ENCODE data around the gene DLEC1.
"Not testable (repeated sequence)": the region's sequence is repeated elsewhere in the genome, so short reads cannot be mapped to it uniquely, and the experiment has no call there.

DLEC1 gene

DNA sequence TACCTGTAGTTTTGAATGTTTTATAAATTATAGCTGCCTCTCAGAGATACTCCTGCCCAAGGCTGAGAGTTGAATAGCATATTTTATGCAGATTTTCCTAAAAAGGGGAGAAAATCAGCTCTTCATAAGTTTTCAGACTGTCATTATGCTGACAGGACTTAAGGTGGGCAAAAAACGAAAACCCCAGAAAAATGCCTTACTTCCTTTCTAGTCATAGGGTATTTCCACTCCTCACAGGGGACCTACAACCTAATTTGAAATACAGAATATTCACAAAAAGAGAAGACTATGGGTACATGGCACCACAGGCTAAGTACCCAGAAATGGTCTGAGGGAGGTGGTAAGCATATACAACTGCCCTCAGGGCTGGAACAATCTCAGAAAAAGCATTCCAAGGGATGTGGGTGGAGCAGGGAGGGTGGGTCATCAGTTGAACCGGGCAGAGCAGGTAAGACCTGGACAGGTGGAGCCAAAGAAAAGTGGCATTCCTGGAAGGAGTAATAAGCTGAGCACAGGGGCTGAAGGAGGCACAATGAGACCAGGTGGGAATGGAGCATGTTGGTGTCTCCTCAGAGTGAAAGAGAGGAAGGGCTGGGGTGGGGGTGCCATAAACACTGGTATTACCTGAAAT is 115.7 kb downstream of the DLEC1 start:
- no peaks in the 10 kb centered on the region for H3K27me3 Mint-ChIP-seq
- no peaks in the 10 kb centered on the region for H3K9me3 Mint-ChIP-seq (ENCODE audit: low read depth)
- H3K4me3 Mint-ChIP-seq = peak overlapping the region; percentile 1
- H3K27ac Mint-ChIP-seq = peak overlapping the region; percentile 34
- H3K36me3 Mint-ChIP-seq = no peaks in the 10 kb centered on the region
- H3K4me1 Mint-ChIP-seq (ENCODE audit: low read depth) = peaks cover 32% of the 10 kb centered on the region

DNA sequence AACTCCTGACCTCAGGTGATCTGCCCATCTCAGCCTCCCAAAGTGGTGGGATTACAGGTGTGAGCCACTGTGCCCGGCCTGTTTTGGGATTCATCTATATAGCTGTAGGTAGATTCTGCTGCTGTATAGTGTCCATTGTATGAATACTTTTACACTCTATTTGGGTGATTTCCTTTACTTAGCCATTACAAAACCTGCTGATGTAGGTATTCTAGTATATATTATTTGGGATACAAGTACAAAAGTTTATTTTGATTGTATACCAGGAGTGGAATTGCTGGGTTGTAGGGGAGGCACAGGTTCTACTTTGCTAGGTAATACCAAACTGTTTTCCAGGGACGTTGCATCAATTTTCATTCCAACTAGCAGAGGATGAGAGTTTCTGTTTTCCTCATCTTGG is 116.8 kb downstream of the DLEC1 start:
- peaks cover 29% of the 10 kb centered on the region for H3K4me1 Mint-ChIP-seq (ENCODE audit: low read depth)
- H3K36me3 Mint-ChIP-seq = no peaks in the 10 kb centered on the region
- H3K27ac Mint-ChIP-seq = no peak overlapping the region
- H3K27me3 Mint-ChIP-seq = no peaks in the 10 kb centered on the region
- no peak overlapping the region for H3K4me3 Mint-ChIP-seq
- no peaks in the 10 kb centered on the region for H3K9me3 Mint-ChIP-seq (ENCODE audit: low read depth)

DNA sequence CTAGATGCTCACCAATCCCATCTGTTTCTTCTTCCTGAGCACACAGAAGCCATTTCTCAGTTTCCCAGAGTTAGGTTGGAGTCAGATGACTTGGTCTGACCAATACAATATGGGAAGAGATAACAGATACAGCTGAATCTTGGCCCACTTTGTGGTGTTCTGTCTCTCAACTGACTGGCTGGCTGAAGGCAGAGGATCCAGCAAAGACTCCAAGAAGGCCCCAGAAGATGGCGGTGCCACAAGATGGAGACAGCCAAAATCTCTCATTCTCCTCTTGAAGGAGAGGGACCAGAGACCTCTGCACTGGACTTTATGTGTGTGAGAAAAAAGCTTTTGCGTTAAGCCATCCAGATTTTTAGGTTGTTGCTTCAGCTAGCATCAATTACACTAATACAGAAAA is 118.1 kb downstream of the DLEC1 start:
- H3K27ac Mint-ChIP-seq = no peak overlapping the region
- H3K36me3 Mint-ChIP-seq = no peaks in the 10 kb centered on the region
- H3K27me3 Mint-ChIP-seq = no peaks in the 10 kb centered on the region
- no peak overlapping the region for H3K4me3 Mint-ChIP-seq
- H3K4me1 Mint-ChIP-seq (ENCODE audit: low read depth) = peaks cover 21% of the 10 kb centered on the region
- H3K9me3 Mint-ChIP-seq (ENCODE audit: low read depth) = no peaks in the 10 kb centered on the region

DNA sequence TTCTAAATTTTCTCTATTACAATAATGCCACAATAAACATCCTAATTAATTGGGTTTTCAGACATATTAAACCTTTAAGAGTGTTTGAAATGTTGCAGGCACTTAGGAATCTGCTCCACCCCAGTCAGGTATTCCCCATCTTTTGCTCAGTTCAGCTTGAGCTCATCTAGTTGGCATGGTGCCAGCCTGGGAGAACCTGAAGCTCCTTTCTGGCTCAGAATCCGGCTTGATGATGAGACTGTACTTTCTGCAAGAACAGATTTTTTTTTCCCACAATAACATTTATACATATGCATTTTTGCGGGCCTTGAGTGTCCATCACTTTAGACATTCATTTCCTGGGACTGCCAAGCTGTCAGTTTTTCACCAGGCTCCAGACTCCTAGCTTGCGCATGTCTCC is 118.6 kb downstream of the DLEC1 start:
- peaks cover 18% of the 10 kb centered on the region for H3K4me1 Mint-ChIP-seq (ENCODE audit: low read depth)
- no peaks in the 10 kb centered on the region for H3K9me3 Mint-ChIP-seq (ENCODE audit: low read depth)
- no peaks in the 10 kb centered on the region for H3K36me3 Mint-ChIP-seq
- no peak overlapping the region for H3K27ac Mint-ChIP-seq
- no peak overlapping the region for H3K4me3 Mint-ChIP-seq
- H3K27me3 Mint-ChIP-seq = no peaks in the 10 kb centered on the region

DNA sequence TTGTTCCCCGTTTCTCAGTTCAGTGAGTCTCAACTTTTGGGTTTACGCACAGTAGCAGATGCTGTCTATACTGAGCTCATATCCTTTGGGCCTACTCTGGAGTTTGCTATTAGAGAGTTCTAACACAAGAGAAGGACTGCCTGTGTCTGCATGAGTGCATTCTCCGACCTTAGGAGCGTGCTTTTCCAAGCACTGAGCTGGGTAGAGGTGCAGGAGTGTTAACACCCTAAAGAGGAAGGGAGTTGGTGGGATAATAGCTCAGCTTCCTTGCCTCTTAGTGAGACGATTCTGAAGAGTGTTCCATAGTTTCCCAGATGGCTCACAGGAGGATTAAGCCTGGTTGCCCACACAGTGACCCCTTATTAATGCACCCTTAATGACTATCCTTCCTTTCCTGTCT is 119.5 kb downstream of the DLEC1 start:
- no peaks in the 10 kb centered on the region for H3K36me3 Mint-ChIP-seq
- no peak overlapping the region for H3K4me3 Mint-ChIP-seq
- H3K27ac Mint-ChIP-seq = no peak overlapping the region
- no peaks in the 10 kb centered on the region for H3K9me3 Mint-ChIP-seq (ENCODE audit: low read depth)
- peaks cover 16% of the 10 kb centered on the region for H3K4me1 Mint-ChIP-seq (ENCODE audit: low read depth)
- H3K27me3 Mint-ChIP-seq = no peaks in the 10 kb centered on the region

DNA sequence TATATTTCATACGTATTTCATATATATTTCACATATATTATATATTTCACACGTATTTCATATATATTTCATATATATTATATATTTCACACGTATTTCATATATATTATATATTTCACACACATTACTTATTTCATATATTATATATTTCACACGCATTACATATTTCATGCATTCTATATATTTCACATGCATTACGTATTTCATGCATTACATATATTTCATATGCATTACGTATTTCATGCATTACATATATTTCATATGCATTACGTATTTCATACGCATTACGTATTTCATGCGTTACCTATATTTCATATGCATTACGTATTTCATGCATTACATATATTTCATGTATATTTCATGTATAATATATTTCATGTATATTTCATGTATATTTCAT is 121.7 kb downstream of the DLEC1 start:
- not testable (repeated sequence) for H3K36me3 Mint-ChIP-seq

DNA sequence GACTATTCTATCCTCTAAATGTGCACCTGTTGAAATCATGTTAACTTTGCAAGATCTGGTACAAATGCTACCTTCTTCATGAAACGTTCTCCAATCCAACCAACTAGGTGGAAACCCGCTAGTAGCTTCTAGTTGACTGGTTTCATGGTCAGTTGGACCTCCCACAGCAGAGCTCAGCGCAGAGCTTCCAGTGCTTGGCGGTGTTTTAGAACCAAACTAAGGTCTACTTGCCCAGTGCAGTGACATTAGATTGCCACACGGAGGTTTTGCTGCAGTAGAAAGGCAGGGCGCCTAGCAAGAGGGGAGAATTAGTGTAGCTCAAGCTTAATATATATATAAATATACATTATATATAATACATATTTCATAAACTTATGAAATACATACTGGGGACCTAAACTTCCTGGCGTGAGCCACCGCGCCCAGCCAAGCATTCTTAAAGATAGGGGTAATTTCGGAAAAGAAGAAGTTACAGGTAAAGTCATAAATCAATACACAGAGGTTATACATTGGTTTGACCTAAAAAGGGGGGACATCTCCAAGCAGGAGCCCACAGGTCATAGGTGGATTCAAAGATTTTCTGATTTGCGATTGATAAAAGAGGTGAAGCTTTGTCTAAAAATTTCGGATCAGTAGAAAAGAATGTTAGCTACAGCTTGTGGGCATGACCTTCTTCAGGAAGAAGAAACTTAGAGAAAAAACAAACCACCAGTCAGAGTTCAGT is 124.3 kb downstream of the DLEC1 start:
- H3K4me3 Mint-ChIP-seq = no peak overlapping the region
- H3K9me3 Mint-ChIP-seq (ENCODE audit: low read depth) = no peaks in the 10 kb centered on the region
- H3K4me1 Mint-ChIP-seq (ENCODE audit: low read depth) = peaks cover 25% of the 10 kb centered on the region
- peak overlapping the region; percentile 17 for H3K27ac Mint-ChIP-seq
- H3K36me3 Mint-ChIP-seq = peaks cover 4% of the 10 kb centered on the region
- no peaks in the 10 kb centered on the region for H3K27me3 Mint-ChIP-seq

More for the DNA sequence above, 121.7 kb downstream of the DLEC1 start:
- H3K4me3 Mint-ChIP-seq; H3K4me1 Mint-ChIP-seq (ENCODE audit: low read depth); H3K27me3 Mint-ChIP-seq; H3K27ac Mint-ChIP-seq; H3K9me3 Mint-ChIP-seq (ENCODE audit: low read depth): not testable (repeated sequence)

DNA sequence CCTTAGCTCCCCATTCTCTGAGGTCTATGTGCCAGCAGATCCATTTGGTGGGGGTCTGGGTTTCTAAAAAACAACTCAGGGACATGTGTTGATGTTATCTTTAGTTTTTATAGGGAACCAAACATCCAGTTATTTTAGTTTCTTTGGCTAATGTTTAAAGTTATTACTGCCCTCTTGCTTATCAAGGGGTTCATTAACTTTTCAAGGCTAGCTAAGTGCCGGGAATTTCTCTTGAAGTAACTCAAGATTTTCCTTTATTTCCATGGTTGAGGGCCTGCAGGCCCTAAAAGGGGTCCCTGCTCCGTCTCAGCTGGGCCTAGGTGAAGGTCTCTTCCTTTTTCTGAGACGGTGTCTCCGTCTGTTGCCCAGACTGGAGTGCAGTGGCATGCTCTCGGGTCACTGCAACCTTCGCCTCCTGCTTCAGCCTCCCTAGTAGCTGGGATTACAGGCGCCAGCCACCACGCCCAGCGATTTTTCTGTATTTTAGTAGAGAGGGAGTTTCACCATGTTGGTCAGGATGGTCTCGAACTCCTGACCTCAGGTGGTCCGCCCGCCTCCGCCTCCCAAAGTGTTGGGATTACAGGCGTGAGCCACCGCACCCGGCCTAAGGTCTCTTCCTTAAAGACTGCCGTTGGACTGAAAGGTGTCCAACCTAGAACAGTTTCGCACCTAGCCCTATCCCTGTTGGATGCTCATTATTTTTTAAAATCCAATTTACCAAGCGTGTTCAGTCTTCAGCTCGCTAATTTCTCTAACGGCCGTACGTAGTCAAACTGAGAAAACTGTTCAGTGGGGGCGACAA is 125.0 kb downstream of the DLEC1 start:
- Mint-ChIP-seq H3K27ac (peak overlapping the region; percentile 100), H3K27me3 (no peaks in the 10 kb centered on the region), H3K36me3 (peaks cover 6% of the 10 kb centered on the region), H3K9me3 (ENCODE audit: low read depth) (no peaks in the 10 kb centered on the region), H3K4me3 (peak overlapping the region; percentile 96), H3K4me1 (ENCODE audit: low read depth) (peaks cover 32% of the 10 kb centered on the region)

DNA sequence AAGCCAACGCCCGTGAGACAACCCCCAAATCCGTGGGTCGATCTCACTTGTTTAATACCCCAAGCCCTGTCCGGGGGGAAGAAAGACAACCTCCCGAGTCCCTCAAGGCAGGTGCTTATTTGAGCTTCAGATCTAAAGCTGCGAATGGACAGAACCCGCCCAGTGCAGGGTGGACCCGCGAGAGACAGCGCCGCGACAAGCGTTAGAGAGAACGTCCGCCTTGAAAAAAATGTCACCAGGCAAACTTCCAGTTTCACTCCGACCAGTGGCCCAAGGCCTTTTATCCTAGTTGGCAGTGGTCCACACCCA is 125.6 kb downstream of the DLEC1 start:
- Mint-ChIP-seq H3K4me3 (peak overlapping the region; percentile 96), H3K27ac (peak overlapping the region; percentile 100), H3K36me3 (peaks cover 6% of the 10 kb centered on the region), H3K9me3 (ENCODE audit: low read depth) (no peaks in the 10 kb centered on the region), H3K4me1 (ENCODE audit: low read depth) (peaks cover 38% of the 10 kb centered on the region), H3K27me3 (no peaks in the 10 kb centered on the region)

DNA sequence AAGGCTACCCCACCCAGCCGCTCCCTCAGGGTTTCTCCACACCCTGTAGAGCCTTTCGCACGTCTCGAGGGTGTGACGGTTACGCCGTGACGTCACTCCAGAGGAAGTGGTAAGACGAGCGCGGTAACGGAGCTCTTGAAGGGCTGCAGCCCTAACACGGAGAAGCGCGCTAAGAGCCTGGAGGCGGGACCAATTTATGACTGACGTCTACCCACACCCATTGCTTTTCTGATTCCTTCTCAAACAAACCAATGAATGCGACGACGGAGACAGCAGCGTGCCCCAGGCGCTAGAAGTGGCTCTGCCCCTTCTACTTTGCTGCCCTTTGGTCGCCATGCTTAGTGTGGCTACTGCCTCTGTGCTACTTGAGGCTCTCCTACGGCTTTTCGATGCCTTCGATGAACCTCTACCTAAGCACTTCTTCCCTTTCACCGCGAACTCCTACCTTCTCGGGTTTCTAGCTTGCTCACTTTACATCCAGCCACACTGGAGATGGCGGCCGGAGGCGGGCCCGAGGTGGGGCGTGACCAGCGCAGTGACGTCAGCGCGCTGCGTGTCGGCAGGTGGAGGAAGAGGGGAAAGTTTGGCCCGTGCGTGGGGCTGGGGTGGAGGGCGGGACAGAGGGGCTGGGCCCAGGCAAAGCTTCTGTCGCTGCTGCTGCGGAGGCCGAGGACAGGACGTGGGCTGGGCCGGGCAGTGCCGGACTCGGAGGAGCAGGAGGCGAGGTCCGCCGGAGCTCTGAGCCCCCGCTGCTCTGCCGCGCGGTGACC is 126.1 kb downstream of the DLEC1 start, which contains the start of gene OXSR1:
TSS of gene OXSR1 (plus strand) at position 586 of the 770 bp plus-strand sequence. CDS start 340 bp downstream, outside the sequence.
- H3K27ac Mint-ChIP-seq = peak within 1 kb of the TSS; percentile 100
- H3K4me1 Mint-ChIP-seq (ENCODE audit: low read depth) = peaks cover 38% of the 10 kb centered on the region
- H3K4me3 Mint-ChIP-seq = peak within 1 kb of the TSS; percentile 96
- H3K27me3 Mint-ChIP-seq = no peaks in the 10 kb centered on the region
- no peaks in the 10 kb centered on the region for H3K9me3 Mint-ChIP-seq (ENCODE audit: low read depth)
- peaks cover 6% of the 10 kb centered on the region for H3K36me3 Mint-ChIP-seq

DNA sequence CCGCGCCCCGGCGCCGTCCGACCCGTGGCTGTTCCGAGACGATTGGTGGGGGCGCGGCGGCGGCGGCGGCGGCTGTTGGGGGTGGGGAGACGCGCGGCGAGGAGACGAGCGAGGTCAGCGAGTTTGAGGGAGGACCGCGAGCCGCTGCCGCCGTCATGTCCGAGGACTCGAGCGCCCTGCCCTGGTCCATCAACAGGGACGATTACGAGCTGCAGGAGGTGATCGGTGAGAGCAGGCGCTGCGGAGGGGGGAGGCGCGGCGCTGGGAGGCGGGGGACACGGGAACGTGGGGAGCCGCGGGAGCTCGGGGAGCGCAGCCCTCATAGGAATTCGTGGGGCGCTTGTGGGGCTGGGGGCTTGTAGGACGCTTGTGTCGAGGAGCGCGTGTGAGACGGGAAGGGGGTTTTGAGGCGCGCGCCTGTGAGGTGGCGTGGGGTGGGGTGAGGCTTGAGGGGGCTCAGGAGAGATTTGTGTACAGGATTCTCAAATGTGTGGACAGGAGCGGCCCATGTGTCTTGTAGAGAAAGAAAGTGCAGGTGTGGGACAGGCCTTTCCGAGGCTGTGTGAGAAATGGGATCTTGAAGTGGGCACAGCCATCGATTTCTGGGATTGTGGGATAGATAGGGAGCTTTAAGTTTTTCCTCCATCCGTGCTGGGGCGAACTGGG is 126.8 kb downstream of the DLEC1 start:
- Mint-ChIP-seq H3K27me3 (no peaks in the 10 kb centered on the region), H3K36me3 (peaks cover 6% of the 10 kb centered on the region), H3K4me1 (ENCODE audit: low read depth) (peaks cover 46% of the 10 kb centered on the region), H3K9me3 (ENCODE audit: low read depth) (no peaks in the 10 kb centered on the region), H3K4me3 (peak overlapping the region; percentile 96), H3K27ac (peak overlapping the region; percentile 95)

DNA sequence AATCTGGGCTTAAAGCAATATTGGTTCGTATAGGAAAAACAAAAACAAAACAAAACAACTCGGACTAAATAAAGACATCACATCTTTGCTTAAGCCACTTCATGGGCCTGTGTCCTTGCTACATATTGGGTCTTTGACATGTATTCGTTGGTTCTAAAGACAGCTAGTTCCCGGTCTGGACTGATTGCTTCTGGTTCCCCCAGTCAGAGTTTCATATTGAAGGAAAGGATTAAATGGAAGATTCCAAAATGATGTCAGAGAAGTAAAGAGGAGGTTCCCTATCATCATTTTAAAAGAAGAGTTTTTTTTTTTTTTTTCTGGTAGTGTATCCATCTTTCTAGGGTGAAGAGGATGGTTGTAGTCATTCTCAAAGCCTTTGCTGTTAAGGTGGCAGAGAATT is 128.6 kb downstream of the DLEC1 start:
- no peaks in the 10 kb centered on the region for H3K9me3 Mint-ChIP-seq (ENCODE audit: low read depth)
- H3K27ac Mint-ChIP-seq = no peak overlapping the region
- peak overlapping the region; percentile 96 for H3K4me3 Mint-ChIP-seq
- peaks cover 63% of the 10 kb centered on the region for H3K4me1 Mint-ChIP-seq (ENCODE audit: low read depth)
- H3K27me3 Mint-ChIP-seq = no peaks in the 10 kb centered on the region
- H3K36me3 Mint-ChIP-seq = peaks cover 6% of the 10 kb centered on the region

DNA sequence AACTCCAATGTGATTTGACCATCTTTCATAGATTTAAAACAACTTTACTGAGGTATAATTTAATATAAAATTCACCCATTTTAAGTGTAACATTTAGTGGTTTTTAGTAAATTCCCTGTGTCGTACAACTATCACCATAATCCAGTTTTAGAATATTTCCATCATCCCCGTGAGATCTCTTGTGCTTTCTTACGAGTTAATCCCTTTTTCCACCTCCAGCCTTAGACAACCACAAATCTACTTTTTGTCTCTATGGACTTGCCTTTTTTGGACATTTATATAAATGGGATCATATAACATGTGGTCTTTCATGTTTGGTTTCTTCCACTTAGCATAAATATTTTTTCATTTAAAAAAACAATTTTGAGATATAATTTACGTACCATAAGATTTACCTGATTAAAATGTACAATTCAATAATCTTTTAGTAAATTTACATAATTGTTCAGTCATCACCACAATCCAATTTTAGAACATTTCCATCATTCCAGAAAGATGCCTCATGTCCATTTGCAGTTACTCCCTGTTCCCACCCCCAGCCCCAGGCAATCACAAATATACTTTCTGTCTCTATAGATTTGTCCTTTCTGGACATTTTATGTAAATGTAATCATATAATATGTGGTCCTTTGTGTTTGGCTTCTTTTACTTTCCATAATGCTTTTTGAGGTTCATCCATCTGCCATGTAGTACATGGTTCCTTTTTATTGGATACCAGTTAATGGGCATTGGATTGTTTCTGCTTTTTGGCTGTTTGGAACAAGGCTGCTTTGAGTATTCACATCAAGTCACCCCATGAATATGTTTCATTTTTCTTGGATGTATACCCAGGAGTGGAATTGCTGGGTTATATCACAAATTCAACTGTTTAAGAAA is 129.4 kb downstream of the DLEC1 start:
- peaks cover 6% of the 10 kb centered on the region for H3K36me3 Mint-ChIP-seq

DNA sequence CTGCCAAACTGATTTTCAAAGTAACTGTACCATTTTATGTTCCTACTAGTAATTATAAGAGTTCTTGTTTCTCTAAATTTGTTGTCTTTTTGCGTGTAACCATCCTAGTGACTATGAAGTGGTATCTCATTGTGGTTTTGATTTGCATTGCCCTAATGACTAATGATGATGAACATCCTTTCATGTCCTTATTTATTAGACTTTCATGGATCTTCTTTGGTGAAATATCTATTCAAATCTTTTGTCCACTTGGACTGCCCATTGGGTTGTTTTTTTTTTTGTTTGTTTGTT is 130.0 kb downstream of the DLEC1 start:
- Mint-ChIP-seq H3K36me3 (peaks cover 6% of the 10 kb centered on the region), H3K4me1 (ENCODE audit: low read depth) (peaks cover 77% of the 10 kb centered on the region), H3K9me3 (ENCODE audit: low read depth) (no peaks in the 10 kb centered on the region), H3K27ac (peak overlapping the region; percentile 56), H3K27me3 (no peaks in the 10 kb centered on the region), H3K4me3 (peak overlapping the region; percentile 96)

More for the DNA sequence above, 129.4 kb downstream of the DLEC1 start:
- Mint-ChIP-seq H3K27ac (peak overlapping the region; percentile 56), H3K9me3 (ENCODE audit: low read depth) (no peaks in the 10 kb centered on the region), H3K4me3 (peak overlapping the region; percentile 96), H3K27me3 (no peaks in the 10 kb centered on the region), H3K4me1 (ENCODE audit: low read depth) (peaks cover 71% of the 10 kb centered on the region)

Measured in activated naive CD8-positive, alpha-beta T cell (primary cell).